ENCODE data around the gene AP2A2.

Gene AP2A2

GRCh38 chr11:985406-985805 lies 59.7 kb downstream of the AP2A2 start:
- Histone ChIP-seq H3K9ac (ENCODE audit: low read depth, low read length, poor library complexity, severe bottlenecking) (no peak overlapping the region), H3K4me1 (ENCODE audit: insufficient read depth, low read length, poor library complexity, severe bottlenecking) (no peaks in the 10 kb centered on the region), H4K20me1 (ENCODE audit: insufficient read depth, low read length, poor library complexity, severe bottlenecking) (no peaks in the 10 kb centered on the region), H3F3A (ENCODE audit: low read depth) (no peaks in the 10 kb centered on the region), H3K79me2 (ENCODE audit: insufficient read depth, low read length) (no peaks in the 10 kb centered on the region; the same call in 1 of the 2 replicates), H3K36me3 (ENCODE audit: insufficient read depth, low read length) (peaks cover 86% of the 10 kb centered on the region; the same call in 1 of the 2 replicates), H3K9me3 (ENCODE audit: insufficient read depth, low read depth, low read length) (no peaks in the 10 kb centered on the region), H3K27me3 (ENCODE audit: insufficient read depth, low read length, poor library complexity, severe bottlenecking) (no peaks in the 10 kb centered on the region), H3K4me2 (ENCODE audit: low read depth, low read length, poor library complexity, severe bottlenecking) (no peak overlapping the region), H2AFZ (ENCODE audit: low read length) (no peak overlapping the region), H3K9me2 (replicated peaks; ENCODE audit: low read depth, low read length) (no peaks in the 10 kb centered on the region), H3K4me3 (ENCODE audit: low read length, poor library complexity, severe bottlenecking) (no peak overlapping the region)
- no peak for TF ChIP-seq EZH2phosphoT487 (IDR thresholded peaks at IDR 0.05; ENCODE audit: borderline replicate concordance)
- no peak for TF ChIP-seq CTCF (conservative IDR thresholded peaks at IDR 0.05; ENCODE audit: low read length)

GRCh38 chr11:985848-986247 lies 60.2 kb downstream of the AP2A2 start:
- Histone ChIP-seq H3K9ac (ENCODE audit: low read depth, low read length, poor library complexity, severe bottlenecking) (no peak overlapping the region), H2AFZ (ENCODE audit: low read length) (no peak overlapping the region), H3K79me2 (ENCODE audit: insufficient read depth, low read length) (no peaks in the 10 kb centered on the region), H3K27me3 (ENCODE audit: insufficient read depth, low read length, poor library complexity, severe bottlenecking) (no peaks in the 10 kb centered on the region), H3K4me2 (ENCODE audit: low read depth, low read length, poor library complexity, severe bottlenecking) (no peak overlapping the region), H3K9me3 (ENCODE audit: insufficient read depth, low read depth, low read length) (no peaks in the 10 kb centered on the region), H4K20me1 (ENCODE audit: insufficient read depth, low read length, poor library complexity, severe bottlenecking) (no peaks in the 10 kb centered on the region), H3K36me3 (ENCODE audit: insufficient read depth, low read length) (peaks cover 84% of the 10 kb centered on the region; the same call in 1 of the 2 replicates), H3K4me3 (ENCODE audit: low read length, poor library complexity, severe bottlenecking) (no peak overlapping the region), H3F3A (ENCODE audit: low read depth) (no peaks in the 10 kb centered on the region), H3K9me2 (replicated peaks; ENCODE audit: low read depth, low read length) (no peaks in the 10 kb centered on the region), H3K4me1 (ENCODE audit: insufficient read depth, low read length, poor library complexity, severe bottlenecking) (no peaks in the 10 kb centered on the region)
- TF ChIP-seq EZH2phosphoT487 (IDR thresholded peaks at IDR 0.05; ENCODE audit: borderline replicate concordance), result no peak
- no peak for TF ChIP-seq CTCF (conservative IDR thresholded peaks at IDR 0.05; ENCODE audit: low read length)

GRCh38 chr11:986270-986951 lies 60.7 kb downstream of the AP2A2 start:
- no peak overlapping the region for H3K9ac ChIP-seq (ENCODE audit: low read depth, low read length, poor library complexity, severe bottlenecking)
- H3K36me3 ChIP-seq (ENCODE audit: insufficient read depth, low read length), result peaks cover 78% of the 10 kb centered on the region; the same call in 1 of the 2 replicates
- H3K9me2 ChIP-seq (replicated peaks; ENCODE audit: low read depth, low read length), result no peaks in the 10 kb centered on the region
- H3F3A ChIP-seq (ENCODE audit: low read depth), result no peaks in the 10 kb centered on the region
- no peak overlapping the region for H3K4me3 ChIP-seq (ENCODE audit: low read length, poor library complexity, severe bottlenecking)
- H3K79me2 ChIP-seq (ENCODE audit: insufficient read depth, low read length), result no peaks in the 10 kb centered on the region
- H3K4me2 ChIP-seq (ENCODE audit: low read depth, low read length, poor library complexity, severe bottlenecking), result no peak overlapping the region
- no peaks in the 10 kb centered on the region for H3K4me1 ChIP-seq (ENCODE audit: insufficient read depth, low read length, poor library complexity, severe bottlenecking)
- H2AFZ ChIP-seq (ENCODE audit: low read length), result no peak overlapping the region
- no peaks in the 10 kb centered on the region for H4K20me1 ChIP-seq (ENCODE audit: insufficient read depth, low read length, poor library complexity, severe bottlenecking)
- TF ChIP-seq CTCF (conservative IDR thresholded peaks at IDR 0.05; ENCODE audit: low read length), result no peak
- TF ChIP-seq EZH2phosphoT487 (IDR thresholded peaks at IDR 0.05; ENCODE audit: borderline replicate concordance), result no peak
- no peaks in the 10 kb centered on the region for H3K27me3 ChIP-seq (ENCODE audit: insufficient read depth, low read length, poor library complexity, severe bottlenecking)
- no peaks in the 10 kb centered on the region for H3K9me3 ChIP-seq (ENCODE audit: insufficient read depth, low read depth, low read length)

Measured in Loucy (cell line).